GM19468 (cell line): Measurements from ENCODE around the gene CTF1.
"Not testable (repeated sequence)": the region's sequence is repeated elsewhere in the genome, so short reads cannot be mapped to it uniquely, and the experiment has no call there.

ENCODE experiments used
- ATAC-seq: cut with Tn5 transposase; IDR thresholded peaks from one replicate; pipeline ENCODE4 v1.9.1; 2021; ENCODE audit warnings: mild to moderate bottlenecking, moderate library complexity, moderate number of reproducible peaks; ENCODE audit not compliant: unreplicated experiment; ENCODE audit errors: extremely low read depth

The CTF1 gene, protein sequence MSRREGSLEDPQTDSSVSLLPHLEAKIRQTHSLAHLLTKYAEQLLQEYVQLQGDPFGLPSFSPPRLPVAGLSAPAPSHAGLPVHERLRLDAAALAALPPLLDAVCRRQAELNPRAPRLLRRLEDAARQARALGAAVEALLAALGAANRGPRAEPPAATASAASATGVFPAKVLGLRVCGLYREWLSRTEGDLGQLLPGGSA

DNA sequence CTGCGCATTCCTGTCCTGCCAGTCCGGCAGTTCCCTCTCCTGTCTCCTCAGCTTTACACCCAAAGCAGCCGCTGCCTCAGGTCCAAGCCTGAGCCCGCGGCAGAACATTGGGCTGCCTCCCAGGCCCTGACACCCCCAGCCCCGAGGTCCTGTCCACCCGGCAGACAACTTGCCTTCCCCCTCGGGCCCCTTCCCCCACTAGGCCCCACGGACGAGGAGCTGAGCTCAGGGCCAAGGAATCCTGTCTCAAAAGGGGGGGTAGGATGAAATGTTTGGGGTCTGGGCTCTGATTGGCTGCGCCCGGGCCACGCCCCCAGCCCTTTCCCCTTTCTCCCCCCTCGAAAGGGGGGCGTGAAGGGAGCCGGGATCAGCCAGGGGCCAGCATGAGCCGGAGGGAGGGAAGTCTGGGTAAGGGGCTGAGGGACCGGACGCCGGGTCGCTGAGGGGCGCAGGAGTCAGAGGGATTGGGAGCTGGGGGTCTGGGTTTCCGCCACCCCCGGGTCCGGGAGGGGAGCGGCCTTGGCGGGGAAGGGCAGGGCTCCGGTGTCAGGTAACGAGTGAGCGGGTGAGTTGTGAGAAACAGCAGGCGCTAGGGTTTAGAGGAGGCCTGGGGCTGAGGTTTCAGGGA is at the start of gene CTF1:
Gene CTF1, plus strand, starts transcription at position 354 of the 628 bp plus-strand sequence. Its CDS starts 30 bp downstream, at position 384.
- ATAC-seq, result no peak

DNA sequence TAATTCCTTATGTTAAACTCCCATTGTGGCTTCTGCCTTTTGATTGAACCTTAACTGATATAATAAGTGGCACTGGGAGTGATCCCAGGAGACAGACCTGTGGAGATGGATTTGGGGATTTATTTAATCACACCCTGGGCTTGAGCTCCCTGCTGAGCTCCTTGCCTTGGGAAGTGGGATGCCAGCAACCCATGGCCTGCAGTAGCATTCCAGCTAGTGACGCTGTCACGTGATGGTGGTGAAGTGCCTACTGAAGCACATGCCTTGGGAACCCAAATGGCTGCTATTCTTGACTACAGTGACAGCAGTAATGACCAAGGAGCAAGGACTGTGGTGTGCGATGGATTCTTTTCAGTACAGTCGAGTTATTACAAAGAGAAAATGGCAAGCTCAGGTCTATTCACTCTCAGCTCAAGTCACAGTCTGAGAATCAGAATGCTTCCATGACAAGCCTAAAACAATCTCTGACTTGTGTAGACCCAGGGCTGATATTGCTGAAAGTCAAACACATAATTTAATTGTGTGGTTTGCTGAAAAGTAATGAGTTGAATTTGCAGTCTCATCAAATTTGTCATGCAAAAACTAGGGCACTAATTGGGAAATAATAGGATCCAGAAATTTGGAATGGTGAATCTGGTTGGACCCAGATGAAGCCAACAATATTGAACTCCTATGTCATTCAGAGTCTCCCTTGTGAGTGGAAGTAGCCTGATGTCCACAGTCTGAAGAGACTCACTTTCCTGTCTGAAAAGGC is 49.6 kb upstream of the CTF1 start:
- ATAC-seq, result no peak

DNA sequence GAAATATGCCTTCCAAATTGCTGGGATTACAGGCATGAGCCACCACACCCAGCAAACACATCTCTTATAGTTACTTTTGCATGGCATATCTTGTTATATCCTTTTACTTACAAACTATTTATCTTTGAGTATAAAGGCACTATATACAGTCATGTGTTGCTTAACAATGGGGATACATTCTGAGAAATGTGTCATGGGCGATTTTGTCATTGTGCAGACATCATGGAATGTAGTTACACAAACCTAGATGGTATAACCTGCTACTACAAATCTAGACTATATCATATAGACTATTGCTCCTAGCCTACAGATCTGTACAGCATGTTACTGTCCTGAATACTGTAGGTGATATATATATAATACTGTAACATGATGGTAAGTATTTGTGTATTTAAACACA is 46.2 kb upstream of the CTF1 start:
- ATAC-seq, result no peak

DNA sequence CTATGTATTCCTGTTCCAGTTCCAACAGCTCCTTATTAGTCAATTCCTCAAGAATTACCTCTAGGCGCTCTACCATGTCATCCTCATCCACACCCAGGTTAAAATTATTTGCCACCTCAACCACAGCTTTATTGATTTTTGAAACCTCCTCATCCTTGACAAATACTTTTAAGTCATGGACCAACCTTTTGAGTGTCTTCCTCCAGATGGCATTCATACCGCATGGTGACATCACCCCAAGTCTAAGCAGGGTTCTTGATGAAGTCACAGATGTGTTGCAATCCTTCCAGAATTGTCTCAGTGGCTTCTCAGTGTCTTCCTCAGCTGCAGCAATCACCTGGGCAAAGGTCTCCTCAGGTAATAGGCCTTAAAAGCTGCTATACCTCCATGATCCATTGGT is 42.7 kb upstream of the CTF1 start:
- no peak for ATAC-seq

DNA sequence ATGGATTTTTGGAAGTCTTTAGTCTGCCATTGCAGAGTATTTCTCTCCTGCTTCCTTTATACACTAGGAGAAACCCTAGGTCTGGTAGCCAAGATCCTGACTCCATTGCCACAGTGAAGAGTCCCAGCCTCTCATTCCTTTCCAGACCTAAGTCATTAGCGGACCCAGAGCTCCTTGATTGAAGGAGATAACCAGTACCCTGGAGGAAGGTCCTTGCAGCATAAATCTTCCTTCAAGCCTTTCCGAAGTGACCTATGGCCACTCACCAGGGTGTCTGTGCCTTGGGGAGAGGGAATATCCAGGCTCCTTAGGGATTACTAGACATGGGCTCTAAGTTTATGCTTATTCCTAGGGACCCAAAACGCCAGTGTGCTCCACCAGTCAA is 38.3 kb upstream of the CTF1 start:
- no peak for ATAC-seq

DNA sequence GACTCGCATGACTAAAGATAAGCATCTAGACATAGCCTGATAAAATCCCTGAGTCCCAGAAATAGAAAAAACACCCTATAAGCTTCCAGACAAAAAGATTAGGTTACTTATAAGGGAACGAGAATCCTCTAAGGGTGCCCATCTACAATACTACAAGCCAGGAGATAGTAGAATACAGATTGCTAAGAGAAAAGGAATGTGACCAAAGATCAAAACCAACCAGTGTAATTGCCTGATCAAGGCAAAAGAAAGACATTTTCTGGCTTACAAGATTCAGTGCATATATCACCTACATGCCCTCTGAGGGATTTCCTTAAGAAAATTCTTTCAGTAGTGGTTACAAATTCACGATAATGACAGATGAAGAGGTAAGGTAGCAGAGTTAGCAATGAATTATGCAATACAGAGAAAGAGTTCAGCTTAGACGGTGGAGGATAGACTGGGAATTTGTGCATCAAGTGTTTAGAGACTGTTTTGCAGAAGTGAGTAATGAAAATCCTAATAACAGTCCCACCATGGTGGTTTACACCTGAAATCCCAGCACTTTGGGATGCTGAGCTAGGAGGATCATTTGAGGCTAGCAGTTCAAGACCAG is 37.5 kb upstream of the CTF1 start:
- ATAC-seq, result no peak

DNA sequence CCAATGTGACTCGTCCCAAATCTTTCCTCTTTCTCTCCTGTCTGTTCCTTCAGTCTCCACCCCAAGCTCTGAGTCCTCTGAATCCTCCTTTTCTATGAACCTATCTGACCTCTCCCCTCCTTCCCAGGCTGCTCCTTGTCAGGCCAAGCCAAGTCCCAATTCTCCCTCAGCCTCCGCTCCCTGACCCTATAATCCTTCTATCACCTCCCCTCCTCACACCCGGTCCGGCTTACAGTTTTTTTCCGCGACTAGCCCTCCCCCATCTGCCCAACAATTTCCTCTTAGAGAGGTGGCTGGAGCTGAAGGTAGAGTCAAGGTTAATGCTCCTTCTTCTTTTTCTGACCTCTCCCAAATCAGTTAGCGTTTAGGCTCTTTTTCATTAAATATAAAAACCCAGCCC is 35.7 kb upstream of the CTF1 start:
- not testable (repeated sequence) for ATAC-seq

DNA sequence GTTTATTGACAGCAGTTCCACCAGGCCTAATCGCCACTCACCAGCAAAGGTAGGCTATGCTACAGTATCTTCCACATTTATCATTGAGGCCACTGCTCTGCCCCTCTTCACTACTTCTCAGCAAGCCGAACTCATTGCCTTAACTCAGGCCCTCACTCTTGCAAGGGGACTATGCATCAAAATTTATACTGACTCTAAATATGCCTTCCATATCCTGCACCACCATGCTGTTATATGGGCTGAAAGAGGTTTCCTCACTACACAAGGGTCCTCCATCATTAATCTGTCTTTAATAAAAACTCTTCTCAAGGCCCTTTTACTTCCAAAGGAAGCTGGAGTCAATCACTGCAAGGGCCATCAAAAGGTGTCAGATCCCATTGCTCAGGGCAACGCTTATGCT is 33.2 kb upstream of the CTF1 start:
- not testable (repeated sequence) for ATAC-seq

DNA sequence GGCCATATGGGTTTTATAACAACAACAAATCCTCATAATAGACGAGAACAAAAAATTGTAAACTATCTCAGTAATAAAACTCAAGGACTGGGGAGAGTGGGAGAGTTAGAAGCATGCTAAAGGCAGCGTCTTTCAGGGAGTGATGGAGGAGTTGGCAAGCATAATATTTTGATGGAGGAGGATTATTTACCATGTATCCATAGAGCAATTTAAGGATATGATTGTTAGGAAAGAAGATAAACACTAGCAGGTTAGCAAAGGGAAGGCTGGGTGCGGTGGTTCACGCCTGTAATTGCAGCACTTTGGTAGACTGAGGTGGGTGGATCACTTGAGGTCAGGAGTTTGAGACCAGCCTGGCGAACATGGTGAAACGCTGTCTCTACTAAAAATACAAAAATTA is 30.4 kb upstream of the CTF1 start:
- ATAC-seq, result no peak

DNA sequence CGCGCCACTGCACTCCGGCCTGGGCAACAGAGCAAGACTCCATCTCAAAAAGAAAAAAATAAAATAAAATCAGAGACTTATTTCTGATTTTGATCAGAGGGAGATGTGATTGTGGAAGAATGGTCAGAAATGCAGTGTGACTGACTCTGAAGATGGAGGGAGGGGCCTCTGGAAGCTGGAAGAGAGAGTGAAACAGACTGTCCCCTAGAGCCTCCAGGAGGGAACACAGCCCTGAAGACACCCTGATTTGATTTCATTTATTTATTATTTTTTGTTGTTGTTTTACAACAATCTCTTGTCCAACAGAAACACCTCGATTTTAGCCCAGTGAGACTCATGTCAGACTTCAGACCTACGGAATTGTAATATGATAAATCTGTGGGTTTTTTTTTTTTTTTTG is 28.7 kb upstream of the CTF1 start:
- ATAC-seq, result no peak

DNA sequence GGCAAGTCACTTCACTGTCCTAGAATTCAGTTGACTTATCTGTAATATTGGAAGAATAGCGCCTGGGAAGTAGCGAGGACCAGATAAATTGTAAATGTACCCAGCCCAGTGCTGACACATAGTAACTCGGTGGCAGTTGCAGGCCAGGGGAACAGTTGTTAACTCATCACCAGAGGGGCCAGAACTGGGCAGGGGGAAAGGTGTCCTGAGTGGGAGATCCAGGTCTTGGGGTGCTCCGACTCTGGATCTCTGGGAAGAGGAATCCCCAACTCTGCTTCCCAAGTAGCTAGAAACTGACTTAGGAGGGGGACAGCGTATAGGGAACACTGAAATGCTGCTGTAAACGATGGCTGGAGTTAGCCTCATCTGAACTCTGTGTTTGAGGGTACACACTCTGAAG is 25.5 kb upstream of the CTF1 start:
- ATAC-seq, result no peak

DNA sequence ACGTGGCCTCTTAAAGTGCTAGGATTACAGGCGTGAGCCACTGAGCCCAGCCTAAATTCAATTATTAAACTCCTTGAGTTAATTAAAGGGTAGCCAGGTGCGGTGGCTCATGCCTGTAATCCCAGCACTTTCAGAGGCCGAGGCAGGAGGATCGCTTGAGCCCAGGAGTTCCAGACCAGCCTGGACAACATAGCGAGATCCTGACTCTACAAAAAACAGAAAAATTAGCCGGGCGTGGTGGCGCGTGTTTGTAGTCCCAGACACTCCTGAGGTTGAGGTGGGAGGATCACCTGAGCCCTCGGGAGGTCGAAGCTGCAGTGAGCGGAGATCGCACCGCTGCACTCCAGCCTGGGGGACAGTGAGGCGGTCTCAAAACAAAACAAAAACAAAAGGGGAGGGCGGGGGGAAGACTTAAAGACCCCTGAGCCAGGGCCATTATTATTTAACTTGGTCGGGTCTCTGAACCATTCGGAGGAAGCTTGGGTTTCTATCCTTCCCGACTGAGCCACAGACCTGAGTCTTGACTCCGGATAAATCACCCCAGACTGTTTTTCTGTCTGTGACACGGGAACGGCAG is 22.1 kb upstream of the CTF1 start:
- no peak for ATAC-seq

DNA sequence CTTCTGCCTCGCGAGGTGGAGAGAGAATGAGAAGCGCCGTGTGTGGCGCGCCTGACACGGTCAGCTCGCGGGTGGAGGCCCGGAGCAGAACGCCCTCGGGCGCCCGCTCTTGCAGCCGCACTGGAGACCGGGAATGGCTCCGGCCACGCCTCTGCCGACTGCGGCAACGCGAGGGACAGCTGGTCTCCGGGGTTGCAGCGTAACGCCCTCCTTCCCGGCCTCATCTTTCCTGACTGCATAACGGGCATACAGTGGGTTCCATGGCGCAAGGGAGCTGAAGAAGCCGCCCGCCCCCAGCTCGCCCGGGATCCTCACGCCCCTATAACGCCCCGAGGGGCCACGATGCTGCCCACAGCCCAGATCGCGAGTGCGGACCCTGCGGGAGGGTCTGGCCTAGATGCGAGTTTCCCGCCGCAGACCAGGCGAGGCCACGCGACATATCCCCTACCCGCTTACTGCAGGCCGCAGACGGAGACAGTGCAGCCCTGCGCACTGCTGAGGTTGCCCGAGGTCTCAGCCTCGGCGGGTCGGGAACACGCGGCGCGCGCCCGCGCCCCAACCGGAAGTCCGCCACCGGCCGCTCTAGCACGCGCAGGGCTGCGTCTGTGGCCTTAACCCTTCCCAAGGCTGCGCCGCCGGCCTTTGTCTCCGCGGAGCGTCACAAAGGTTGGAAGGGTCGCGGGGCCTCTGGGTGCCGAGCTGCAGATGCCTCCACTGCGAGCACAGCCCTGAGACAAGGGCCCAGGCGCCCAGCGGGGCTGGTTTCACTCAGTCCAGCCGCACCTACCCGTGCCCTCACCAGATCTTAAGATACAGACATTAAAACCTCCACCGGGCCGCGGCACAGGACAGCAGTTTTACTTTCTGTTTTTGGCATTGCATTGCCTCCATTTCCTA is 21.3 kb upstream of the CTF1 start:
- peak; percentile 71 for ATAC-seq

DNA sequence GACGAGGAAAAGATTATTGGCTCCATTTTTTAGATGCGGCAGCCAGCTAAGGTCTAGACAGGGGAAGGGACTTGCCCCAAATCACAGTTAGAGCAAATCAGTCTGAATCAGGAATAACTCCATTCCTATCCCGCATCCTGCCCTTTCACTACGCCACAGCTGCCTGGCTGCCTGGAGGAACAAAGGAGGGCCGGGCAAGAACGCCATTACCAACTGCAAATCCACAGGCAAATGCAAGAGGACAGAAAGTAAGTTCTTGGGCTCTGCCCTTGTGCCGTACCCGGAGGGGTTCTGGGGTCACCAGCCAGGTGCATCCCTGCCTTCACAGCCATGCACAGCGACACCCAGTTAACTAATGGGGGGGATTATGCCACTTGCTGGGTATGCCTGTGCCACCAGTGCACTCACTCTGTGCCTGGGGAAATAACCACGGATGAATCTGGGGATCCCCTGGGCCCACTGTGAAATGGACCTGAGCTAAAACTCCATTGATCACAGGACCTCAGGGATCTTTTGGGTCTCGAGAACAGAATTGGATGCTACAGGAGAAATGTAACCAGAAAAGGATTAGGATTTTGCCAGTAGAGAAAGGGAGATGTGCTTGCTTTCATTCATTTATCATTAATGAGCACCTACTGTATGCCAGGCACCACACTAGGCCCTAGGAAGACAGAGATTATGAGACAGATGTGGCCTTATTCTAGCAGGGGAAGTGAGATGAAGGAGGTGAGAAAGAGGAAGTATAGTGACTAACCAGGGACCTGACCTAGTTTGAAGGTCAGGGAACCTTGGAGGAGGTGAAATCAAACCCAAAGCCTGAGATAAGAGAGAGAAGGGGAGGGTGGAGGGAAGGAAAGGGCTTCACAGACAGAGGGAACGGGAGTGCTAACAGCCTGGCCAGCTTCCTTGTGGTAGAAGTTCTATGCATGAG is 20.3 kb upstream of the CTF1 start:
- ATAC-seq, result no peak

DNA sequence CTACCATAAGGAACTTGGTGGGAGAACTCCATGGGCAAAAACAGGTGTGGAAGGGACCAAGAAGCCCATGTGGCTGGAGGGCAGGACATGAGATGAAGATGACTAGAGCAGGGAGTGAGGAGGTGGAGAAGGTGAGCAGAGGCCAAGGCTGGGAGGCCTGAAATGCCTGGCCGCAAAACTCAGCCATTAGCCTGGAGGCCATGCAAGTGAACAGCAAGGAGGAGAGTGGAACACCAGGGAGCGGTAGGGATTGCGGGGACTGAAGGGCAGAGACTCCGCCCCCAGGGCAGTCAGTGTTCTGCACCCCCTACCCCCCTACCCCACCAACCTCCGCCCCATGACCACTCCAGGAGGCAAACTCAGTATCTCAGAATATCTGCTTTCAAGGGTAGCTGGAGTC is 19.5 kb upstream of the CTF1 start:
- no peak for ATAC-seq

DNA sequence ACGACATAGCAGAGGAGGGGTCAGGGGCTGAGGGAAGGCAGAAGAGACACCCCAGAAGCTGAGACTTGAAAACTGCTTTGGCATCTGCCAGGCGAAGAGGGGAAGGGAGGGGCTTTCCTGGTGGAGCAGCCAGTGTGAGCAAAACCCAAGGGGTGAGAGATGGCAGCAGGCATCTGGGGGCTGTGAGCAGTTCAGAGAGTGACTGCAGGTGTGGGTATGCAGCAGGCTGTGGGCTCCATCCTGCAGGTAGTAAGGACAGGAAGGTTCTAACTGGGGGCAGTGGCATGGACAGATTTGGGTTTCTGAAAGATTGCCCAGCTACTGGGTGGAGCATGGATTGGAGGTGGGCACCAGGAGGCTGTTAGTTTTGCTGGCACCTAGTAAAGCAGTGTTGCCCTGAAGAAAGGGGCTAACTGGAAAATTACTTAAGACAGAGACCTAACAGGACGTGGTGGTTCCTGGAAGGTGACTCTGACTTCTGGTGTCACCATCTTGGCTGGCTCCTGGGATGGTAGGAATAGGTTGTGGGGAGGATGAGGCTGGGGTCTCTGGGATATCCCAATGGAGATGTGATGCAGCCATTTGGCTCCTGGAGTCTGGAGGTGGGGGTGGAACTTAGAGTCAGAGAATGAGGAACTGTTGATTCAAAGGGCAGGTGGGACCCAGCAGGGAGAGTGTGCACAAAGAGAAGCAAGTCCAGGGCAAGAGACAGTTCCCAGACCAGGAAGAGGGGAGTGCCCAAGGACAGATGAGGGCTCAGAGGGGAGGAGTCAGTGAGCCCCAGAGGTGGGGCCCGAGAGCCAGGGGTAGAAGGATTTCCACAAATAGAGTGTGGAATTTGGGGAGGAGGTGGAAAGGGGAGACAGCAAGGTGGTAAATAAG is 13.7 kb upstream of the CTF1 start:
- no peak for ATAC-seq

DNA sequence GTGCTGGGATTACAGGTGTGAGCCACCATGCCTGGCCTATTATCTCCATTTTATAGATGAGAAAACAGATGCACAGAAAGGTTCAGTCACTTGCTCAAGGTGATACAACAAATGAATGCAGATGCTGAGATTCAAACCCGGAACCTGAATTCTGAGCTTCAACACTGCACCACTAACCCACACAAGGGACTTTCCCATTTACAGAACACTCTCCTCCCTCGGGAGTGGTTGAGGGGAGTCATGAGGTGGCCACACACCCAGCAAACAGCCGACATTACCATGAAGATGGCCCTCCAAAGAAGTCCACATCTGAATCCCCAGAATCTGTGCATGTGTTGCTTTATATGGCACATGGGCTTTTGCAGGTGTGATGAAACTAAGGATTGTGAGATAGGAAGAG is 11.7 kb upstream of the CTF1 start:
- ATAC-seq, result no peak

DNA sequence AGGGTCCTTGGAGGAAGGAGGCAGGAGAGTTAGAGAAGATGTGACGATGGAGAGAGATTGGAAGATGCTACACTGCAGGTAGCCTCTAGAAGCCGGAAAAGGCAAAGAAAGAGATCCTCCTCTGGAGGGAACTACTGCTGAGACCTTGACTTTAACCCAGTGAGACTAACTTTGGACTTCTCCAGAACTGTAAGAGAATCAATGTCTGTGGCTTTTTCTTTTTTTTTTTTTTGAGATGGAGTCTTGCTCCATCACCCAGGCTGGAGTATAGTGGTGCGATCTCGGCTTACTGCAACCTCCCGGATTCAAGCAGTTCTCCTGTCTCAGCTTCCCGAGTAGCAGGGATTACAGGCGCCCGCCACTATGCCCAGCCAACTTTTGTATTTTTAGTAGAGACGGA is 11.2 kb upstream of the CTF1 start:
- ATAC-seq, result no peak
